D721Med (cell line): ENCODE data around the gene WNT3.

Experiments
- DNase-seq: peaks from one replicate; pipeline ENCODE4 v3.0.0; 2011; ENCODE audit warnings: low spot score; ENCODE audit not compliant: insufficient read length
- FAIRE-seq: peaks from 2 replicates; lab custom pipeline; 2011; peaks lifted over from hg19 to GRCh38; lab: Jason Lieb, UNC
- TF ChIP-seq, protein P1 (sequence below): IDR thresholded peaks from 2 replicates; pipeline ENCODE4 v1.5.1; 2012; ENCODE audit warnings: mild to moderate bottlenecking, control low read depth; ENCODE audit not compliant: insufficient read depth; ENCODE audit errors: missing control alignments

Gene WNT3

DNA sequence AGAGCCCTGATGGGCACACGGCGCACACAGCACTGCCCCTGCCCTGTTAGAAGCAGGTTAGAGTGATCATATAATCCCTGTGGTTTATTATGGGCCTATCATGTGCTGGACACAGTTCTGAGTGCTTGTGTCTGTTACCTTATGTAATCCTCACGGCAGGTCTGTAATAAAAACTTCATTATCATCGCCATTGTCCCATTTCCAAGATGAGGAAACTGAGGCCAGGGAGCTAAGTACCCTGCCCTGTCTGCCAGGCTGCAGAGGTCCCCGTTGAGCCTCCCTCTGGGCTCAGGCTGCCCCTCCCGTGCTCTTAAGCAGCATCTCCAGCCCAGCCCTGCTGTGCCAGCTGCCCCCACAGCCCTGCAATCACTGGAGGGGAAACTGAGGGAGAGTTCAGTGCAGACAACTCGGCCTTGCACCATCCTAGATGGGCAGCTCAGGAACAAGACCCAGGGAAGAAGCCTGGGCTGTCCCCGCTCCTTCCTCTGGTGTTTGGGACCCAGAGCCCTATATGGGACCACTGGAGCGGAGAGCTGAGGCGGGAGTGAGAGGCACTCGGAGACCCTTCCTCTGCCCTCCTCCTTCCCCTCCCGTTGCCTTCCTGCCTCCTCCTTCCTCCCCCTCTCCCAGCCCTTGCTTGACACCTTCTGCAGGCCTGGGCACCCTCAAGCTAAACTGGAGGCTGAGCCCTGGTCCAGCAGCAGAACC is 42.0 kb downstream of the WNT3 start:
- TF ChIP-seq, protein P1, sequence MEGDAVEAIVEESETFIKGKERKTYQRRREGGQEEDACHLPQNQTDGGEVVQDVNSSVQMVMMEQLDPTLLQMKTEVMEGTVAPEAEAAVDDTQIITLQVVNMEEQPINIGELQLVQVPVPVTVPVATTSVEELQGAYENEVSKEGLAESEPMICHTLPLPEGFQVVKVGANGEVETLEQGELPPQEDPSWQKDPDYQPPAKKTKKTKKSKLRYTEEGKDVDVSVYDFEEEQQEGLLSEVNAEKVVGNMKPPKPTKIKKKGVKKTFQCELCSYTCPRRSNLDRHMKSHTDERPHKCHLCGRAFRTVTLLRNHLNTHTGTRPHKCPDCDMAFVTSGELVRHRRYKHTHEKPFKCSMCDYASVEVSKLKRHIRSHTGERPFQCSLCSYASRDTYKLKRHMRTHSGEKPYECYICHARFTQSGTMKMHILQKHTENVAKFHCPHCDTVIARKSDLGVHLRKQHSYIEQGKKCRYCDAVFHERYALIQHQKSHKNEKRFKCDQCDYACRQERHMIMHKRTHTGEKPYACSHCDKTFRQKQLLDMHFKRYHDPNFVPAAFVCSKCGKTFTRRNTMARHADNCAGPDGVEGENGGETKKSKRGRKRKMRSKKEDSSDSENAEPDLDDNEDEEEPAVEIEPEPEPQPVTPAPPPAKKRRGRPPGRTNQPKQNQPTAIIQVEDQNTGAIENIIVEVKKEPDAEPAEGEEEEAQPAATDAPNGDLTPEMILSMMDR = no peak
- DNase-seq (no peak), FAIRE-seq (no peak)

DNA sequence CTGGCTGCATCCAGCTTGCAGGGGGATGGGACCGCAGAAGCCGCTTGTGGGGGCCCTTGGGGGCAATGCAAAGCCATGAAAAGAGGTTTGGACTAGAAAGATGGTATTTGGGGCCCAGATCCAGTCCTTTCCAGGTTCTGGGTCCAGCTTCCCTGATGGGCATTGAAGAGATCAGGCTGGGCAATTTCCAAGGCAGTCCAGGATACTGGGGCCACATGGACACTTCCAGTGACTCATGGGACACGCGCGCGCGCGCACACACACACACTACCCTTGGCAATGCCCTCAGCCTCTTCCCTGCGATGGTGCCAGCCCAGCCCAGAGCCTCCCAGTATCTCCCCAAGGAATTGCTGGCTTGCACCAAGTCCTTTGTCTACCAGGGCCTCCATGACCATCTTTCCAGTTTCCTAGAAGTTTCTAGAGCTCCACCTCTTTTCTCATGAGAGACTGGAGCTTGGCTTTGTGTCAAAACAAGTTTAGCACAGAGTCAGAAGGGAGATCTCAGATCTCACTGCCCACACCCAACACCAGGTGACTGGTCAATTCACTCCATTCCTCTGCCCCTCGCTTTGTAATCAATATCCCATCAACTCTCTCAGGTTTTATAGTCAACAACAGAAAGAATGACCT is 44.3 kb downstream of the WNT3 start:
- no peak for FAIRE-seq
- DNase-seq = peak; percentile 10
- TF ChIP-seq, protein P1 = no peak

DNA sequence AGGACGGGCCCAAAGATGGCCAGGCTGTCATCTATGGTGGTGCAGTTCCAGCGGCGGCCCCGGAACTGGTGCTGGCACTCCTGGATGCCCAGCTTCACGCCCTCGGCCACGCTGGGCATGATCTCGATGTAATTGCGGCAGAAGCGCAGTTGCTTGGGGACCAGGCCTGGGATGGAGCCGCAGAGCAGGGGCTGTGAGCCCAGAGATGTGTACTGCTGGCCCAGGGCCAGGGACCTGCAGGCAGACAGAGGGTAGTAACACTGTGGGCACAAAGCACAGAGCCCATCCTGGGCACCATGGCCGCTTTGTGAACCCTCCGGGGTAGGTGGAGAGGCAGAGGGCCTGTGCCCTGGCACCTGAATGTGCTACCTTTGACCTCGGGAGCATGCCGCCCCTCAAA is 44.8 kb downstream of the WNT3 start:
- FAIRE-seq = no peak
- no peak for DNase-seq
- TF ChIP-seq, protein P1 = no peak

DNA sequence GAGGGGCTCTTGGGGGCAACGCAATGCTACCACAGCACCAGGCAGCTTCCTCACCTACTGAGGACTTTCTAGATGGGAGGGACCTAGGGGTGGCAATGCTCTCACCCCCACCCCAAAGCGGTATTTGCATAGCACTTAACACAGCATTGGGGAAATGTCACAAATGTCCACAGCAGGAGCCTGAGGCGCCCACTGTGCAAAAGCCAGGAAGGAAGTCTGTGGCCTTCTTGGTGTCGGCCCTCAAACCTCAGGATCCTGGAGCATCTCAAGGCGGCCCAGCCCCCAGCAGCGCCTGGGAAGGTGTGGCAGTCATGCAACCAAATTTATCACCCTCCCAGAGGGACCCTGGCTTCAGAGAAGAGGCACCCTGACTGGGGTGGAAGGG is 45.3 kb downstream of the WNT3 start:
- TF ChIP-seq, protein P1 = no peak
- FAIRE-seq (no peak), DNase-seq (peak; percentile 5)

DNA sequence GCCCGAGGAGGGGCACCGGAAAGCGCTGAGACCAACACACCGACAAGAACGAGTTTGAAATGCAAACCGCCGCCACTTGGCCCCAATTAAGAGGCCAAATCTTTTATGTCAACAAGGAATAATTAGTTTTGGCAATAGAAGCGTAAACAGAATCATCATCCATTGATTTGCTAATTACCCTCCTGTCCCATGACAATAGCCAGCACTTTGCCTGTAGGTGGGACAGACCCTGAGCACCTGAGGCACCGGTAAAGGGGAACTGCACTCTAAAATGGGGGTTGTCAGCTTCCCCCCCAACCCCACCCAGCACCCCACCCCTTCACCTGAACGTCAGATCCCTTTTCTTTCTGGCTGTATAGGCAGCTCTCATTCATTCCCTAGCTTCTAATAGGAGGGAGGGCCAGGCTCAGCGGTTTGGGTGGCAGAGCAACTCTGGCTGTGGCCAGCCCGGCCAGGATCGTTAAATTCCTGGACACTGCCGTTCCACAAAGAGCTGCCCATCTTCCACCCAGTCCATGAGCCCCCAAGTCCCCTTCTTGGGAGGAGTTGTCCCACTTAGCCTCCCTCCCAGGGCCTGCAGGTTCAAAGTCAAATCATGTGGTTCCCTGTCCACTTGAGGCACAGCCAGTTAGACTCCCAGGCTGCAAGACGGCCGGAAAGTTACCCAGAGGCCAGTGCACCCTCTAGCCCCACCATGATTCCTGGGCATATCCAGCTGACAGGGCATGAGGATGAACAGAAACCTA is 45.8 kb downstream of the WNT3 start:
- peak; percentile 3 for DNase-seq
- no peak for FAIRE-seq
- TF ChIP-seq, protein P1 = no peak

DNA sequence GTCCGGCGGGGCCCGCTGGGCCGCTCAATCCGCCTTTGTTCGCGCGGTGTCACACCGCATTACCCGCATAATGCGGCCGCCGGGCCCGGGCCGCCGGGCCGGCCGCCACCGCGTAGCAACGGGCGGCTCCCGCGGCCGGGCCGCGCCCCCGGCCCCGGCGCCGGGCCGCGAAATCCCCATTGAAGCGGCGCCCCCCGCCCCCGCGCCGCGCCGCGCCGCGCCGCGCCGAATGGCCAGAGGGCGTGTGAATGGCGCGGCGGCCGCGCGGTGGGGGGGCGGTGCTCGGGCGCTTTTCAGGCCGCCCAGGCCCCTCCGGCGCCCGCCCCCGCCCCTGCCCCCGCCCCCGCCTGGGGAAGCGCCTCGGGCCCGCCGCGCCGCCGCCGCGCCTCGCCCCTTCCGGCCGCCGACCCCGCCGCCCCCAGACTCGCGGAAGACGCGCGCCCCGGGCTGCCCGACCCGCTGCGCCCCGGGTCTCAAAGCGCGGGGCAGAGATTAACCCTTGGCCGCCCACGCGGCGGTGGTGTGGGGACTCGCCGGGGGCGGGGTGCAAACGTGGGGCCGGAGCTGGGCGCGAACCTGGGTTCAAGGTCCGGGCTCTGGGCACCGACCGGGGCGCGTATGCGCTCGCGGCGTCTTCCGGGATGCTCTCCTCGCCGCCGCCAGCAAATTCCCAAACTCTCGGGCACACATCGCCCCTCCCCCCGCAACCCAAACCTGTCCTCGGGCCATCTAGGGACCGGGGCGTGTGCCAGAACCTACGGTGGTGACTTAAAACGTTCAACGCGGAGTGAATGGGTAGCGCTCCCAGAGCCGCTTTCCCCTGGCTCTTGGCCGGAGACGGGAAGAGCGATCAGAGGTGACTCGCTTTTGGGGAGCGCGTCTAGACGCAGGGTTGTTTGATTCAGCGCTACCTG is 46.7 kb downstream of the WNT3 start:
- TF ChIP-seq, protein P1 = no peak
- FAIRE-seq (no peak), DNase-seq (peak; percentile 44)
